Heart left ventricle (tissue), 13 donors: ENCODE data around the gene DVL1.

Experiments used
- CTCF ChIP-seq, 12 donors: fragments of 200-600 bp; sonication (generic) in 4 of 12; IDR thresholded peaks; one replicate each; pipeline versions ENCODE4 v1.5.0 to v1.8.0; 2018 to 2022; ENCODE audit warnings: antibody characterized with exemption in 12 of 12, mild to moderate bottlenecking in 5 of 12
- POLR2A ChIP-seq, 2 donors: fragments of 450-650 bp; IDR thresholded peaks; one replicate each; pipeline ENCODE4 v1.6.1; 2017; ENCODE audit warnings: antibody characterized with exemption in 2 of 2, mild to moderate bottlenecking in 2 of 2, moderate library complexity in 2 of 2
- donor health status: ischemic (EF 13 %, LVEDD 7.1; RV severe dilation, severe dysfunction).
- donor health status: DM: no; HTN: yes; CAD: no.
- donor health status: DM: no; HTN: no; CAD: no.
- donor health status: ischemic (EF 25% LVEDD 6.9; RV normal size, moderate dysfunction).
- donor health status: ischemic (EF 25% LVEDD 5.7; RV mildly dilated, moderate dysfunction).
- donor health status: ischemic (EF 35%, LVEDD 5.7; RV mildly dilated, moderate dysfunction).
- donor health status: nonischemic (EF 11% LVEDD 7.7; RV severe dilation, severe dysfunction).
- donor health status: DM: yes; HTN: yes; CAD: no.
- donor health status: PGD.
- donor health status: ischemic (EF 29% LVEDD 5.4; RV normal size, mild dysfunction).
- donor health status: nonischemic (EF 23%, LVEDD 6.1; RV moderate dilation, normal function).

- TF ChIP-seq CTCF (IDR thresholded peaks at IDR 0.05) (no peak), POLR2A (IDR thresholded peaks at IDR 0.05) (no peak)
These were observed 43.8 kb upstream of the DVL1 start for GRCh38 chr1:1393014-1393413.
